PC-3 (cell line): ENCODE results near the gene IL25. TPM values are rescaled to one million over a fixed set of nuclear protein-coding genes. Genes with fewer than 3 reads are reported as not detected.

Experiments used
- ATAC-seq: fragments of 200-7000 bp; cut with Tn5 transposase; 2 replicates; pipeline ENCODE4 v1.9.1; 2020; ENCODE audit warnings: mild to moderate bottlenecking, moderate library complexity
- BruUV-seq: library from RNA; stranded (reverse); fragments of 400-500 nt; replicated peaks from 2 replicates; lab custom pipeline; 2021; lab: Mats Ljungman, UMichigan
- CTCF ChIA-PET: fragments of 300-600 bp; sonication (Branson Sonifier 250); formaldehyde crosslinking; loops from one replicate; lab custom pipeline; 2022; ENCODE audit warnings: antibody characterized with exemption; lab: Charles Lee
- POLR2A ChIA-PET: fragments of 300-600 bp; sonication (Branson Sonifier 250); formaldehyde crosslinking; loops from one replicate; lab custom pipeline; 2022; ENCODE audit warnings: antibody characterized with exemption; ENCODE audit not compliant: unreplicated experiment; lab: Charles Lee
- DNase-seq: peaks from one replicate; pipeline ENCODE4 v3.0.0-alpha.2; 2015
- H2AFZ ChIP-seq: fragments of 300-600 bp; sonication (generic); 2 replicates; pipeline ENCODE4 v1.6.0; 2016; ENCODE audit warnings: antibody characterized with exemption, low read length
- H3F3A ChIP-seq: fragments of 300-600 bp; sonication (generic); one replicate; pipeline ENCODE4 v1.6.0; 2017; ENCODE audit warnings: antibody characterized with exemption, low read length, control low read depth, mild to moderate bottlenecking; ENCODE audit not compliant: unreplicated experiment
- H3K27ac ChIP-seq: fragments of 300-600 bp; sonication (generic); 2 replicates; pipeline ENCODE4 v1.5.1; 2016; ENCODE audit warnings: mild to moderate bottlenecking, low read length
- H3K27me3 ChIP-seq: fragments of 300-600 bp; sonication (generic); 2 replicates; pipeline ENCODE4 v1.6.1; 2016; ENCODE audit warnings: low read length, mixed read lengths
- H3K36me3 ChIP-seq: fragments of 300-600 bp; sonication (generic); 2 replicates; pipeline ENCODE4 v1.6.1; 2016; ENCODE audit warnings: low read depth, mixed run types, low read length, mixed read lengths
- H3K4me1 ChIP-seq: fragments of 300-600 bp; sonication (generic); 2 replicates; pipeline ENCODE4 v1.5.1; 2016; ENCODE audit warnings: low read length; ENCODE audit not compliant: insufficient read depth
- H3K4me2 ChIP-seq: fragments of 300-600 bp; sonication (generic); 2 replicates; pipeline ENCODE4 v1.6.0; 2016; ENCODE audit warnings: low read length
- H3K4me3 ChIP-seq: fragments of 300-600 bp; sonication (generic); 2 replicates; pipeline ENCODE4 v1.5.1; 2016; ENCODE audit warnings: mild to moderate bottlenecking, low read length, mixed read lengths
- H3K79me2 ChIP-seq: fragments of 300-600 bp; sonication (generic); 2 replicates; pipeline ENCODE4 v1.6.1; 2017; ENCODE audit warnings: low read length, mixed read lengths
- H3K9ac ChIP-seq: fragments of 300-600 bp; sonication (generic); 2 replicates; pipeline ENCODE4 v1.6.0; 2016; ENCODE audit warnings: mild to moderate bottlenecking, low read length
- H3K9me2 ChIP-seq: fragments of 300-600 bp; sonication (generic); replicated peaks from 2 replicates; pipeline ENCODE4 v1.6.1; 2016; ENCODE audit warnings: mixed run types, low read length, mixed read lengths
- H3K9me3 ChIP-seq: fragments of 300-600 bp; sonication (generic); 2 replicates; pipeline ENCODE4 v1.6.1; 2016; ENCODE audit warnings: low read length, mixed read lengths
- H4K20me1 ChIP-seq: fragments of 300-600 bp; sonication (generic); 2 replicates; pipeline ENCODE4 v1.6.1; 2016; ENCODE audit warnings: low read length, mixed read lengths
- EZH2 ChIP-seq: fragments of 300-600 bp; sonication (generic); IDR thresholded peaks from one replicate; pipeline ENCODE4 v1.6.1; 2017; ENCODE audit warnings: antibody characterized with exemption, mild to moderate bottlenecking, low read length; ENCODE audit not compliant: unreplicated experiment
- EZH2phosphoT487 ChIP-seq: fragments of 300-600 bp; sonication (generic); IDR thresholded peaks from 2 replicates; pipeline ENCODE4 v1.6.1; 2018; ENCODE audit warnings: mild to moderate bottlenecking, antibody characterized with exemption, low read length, borderline replicate concordance
- intact Hi-C: fragments of 100-400 bp; cut with micrococcal nuclease; formaldehyde crosslinking; loops from 2 replicates; pipeline ENCODE4 v1.9.0; 2023
- total RNA-seq: library from RNA; depleted of rRNA; stranded (reverse); fragments of >200 nt; gene quantifications from 2 replicates; pipeline ENCODE4 v1.2.3, GENCODE V29; 2014
- TF ChIP-seq, protein P1 (sequence below): fragments of 300-600 bp; sonication (generic); conservative IDR thresholded peaks from 2 replicates; pipeline ENCODE4 v1.5.1; 2017; ENCODE audit warnings: antibody characterized with exemption, low read depth, mild to moderate bottlenecking, low read length

IL25 gene
- total RNA-seq, 1 experiment from 2014 or later, result not detected

DNA sequence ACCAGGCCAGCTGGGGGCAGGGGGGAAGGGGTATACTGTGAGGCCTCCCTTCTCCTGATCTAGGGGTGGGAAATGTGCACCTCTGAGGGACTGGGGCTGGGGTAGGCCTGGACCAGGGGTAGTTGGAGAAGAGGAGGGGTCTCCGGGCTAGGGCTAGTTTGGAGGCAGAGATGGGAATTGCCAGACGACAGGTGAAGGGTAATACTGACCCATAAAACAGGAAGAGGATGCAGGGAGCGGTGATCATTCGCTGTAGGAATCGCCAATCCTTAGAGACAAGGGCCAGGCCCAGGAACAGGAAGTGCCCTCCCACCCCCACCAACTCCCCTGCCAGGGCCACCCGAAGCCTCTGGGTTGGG is 24.3 kb upstream of the IL25 start:
- Histone ChIP-seq H2AFZ (no peak overlapping the region), H3K9ac (no peak overlapping the region), H3K79me2 (no peaks in the 10 kb centered on the region), H3K27ac (no peak overlapping the region), H3K9me3 (no peaks in the 10 kb centered on the region), H3K9me2 (no peaks in the 10 kb centered on the region), H3K36me3 (no peaks in the 10 kb centered on the region), H3K27me3 (peaks cover 5% of the 10 kb centered on the region), H4K20me1 (no peaks in the 10 kb centered on the region), H3K4me2 (no peak overlapping the region), H3F3A (no peaks in the 10 kb centered on the region), H3K4me1 (no peaks in the 10 kb centered on the region), H3K4me3 (no peak overlapping the region)
- BruUV-seq, result no TSS peak
- TF ChIP-seq EZH2 (no peak), EZH2phosphoT487 (no peak)
- TF ChIP-seq, protein P1, sequence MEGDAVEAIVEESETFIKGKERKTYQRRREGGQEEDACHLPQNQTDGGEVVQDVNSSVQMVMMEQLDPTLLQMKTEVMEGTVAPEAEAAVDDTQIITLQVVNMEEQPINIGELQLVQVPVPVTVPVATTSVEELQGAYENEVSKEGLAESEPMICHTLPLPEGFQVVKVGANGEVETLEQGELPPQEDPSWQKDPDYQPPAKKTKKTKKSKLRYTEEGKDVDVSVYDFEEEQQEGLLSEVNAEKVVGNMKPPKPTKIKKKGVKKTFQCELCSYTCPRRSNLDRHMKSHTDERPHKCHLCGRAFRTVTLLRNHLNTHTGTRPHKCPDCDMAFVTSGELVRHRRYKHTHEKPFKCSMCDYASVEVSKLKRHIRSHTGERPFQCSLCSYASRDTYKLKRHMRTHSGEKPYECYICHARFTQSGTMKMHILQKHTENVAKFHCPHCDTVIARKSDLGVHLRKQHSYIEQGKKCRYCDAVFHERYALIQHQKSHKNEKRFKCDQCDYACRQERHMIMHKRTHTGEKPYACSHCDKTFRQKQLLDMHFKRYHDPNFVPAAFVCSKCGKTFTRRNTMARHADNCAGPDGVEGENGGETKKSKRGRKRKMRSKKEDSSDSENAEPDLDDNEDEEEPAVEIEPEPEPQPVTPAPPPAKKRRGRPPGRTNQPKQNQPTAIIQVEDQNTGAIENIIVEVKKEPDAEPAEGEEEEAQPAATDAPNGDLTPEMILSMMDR, result no peak
- ATAC-seq (no peak), DNase-seq (no peak)
- intact Hi-C loops, result no loop called here
- CTCF ChIA-PET, result no interaction called here
- POLR2A ChIA-PET, result no interaction called here

DNA sequence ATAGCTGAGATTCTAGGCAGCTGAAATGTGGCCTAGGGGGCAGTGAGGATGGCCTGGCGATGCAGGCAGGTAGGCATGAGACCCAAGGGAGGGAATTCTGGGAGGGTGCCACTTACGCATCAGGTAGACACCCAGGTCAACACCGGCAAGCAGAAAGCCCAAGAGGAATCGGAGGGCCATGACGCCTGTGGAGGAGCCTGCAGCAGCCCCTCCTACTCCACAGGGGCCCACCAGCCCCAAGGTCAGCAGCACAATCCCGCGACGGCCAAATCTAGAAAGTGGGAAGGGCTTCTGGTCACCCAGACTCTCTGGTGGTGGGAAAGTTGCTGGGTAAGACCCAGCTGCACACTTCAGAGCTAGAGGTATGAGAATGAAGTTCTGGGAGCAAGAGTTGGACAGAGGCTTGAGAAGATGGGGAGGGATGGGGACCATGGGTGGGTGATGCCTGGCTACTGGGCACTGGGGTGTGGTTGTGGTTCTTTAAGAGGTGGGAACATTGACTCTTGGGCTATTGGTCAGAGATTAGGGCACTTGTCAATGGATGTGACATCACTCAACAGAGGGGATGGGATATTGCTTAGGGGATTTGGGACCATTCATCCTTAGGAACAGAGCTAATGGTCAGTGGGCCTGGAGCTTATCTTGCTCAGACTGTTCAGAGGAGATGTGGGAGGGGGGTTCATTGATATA is 23.3 kb upstream of the IL25 start:
- TF ChIP-seq, protein P1, result no peak
- no peak for TF ChIP-seq EZH2phosphoT487
- TF ChIP-seq EZH2, result no peak
- intact Hi-C loops, result no loop called here
- Histone ChIP-seq H3K27me3 (peaks cover 15% of the 10 kb centered on the region), H3K27ac (no peak overlapping the region), H3F3A (no peaks in the 10 kb centered on the region), H3K79me2 (no peaks in the 10 kb centered on the region), H3K4me3 (no peak overlapping the region), H3K36me3 (no peaks in the 10 kb centered on the region), H3K9me3 (no peaks in the 10 kb centered on the region), H4K20me1 (no peaks in the 10 kb centered on the region), H3K9me2 (no peaks in the 10 kb centered on the region), H3K4me2 (no peak overlapping the region), H3K4me1 (no peaks in the 10 kb centered on the region), H2AFZ (no peak overlapping the region), H3K9ac (no peak overlapping the region)
- no TSS peak for BruUV-seq
- ChIA-PET CTCF (no interaction called here), POLR2A (no interaction called here)
- ATAC-seq (no peak), DNase-seq (no peak)

DNA sequence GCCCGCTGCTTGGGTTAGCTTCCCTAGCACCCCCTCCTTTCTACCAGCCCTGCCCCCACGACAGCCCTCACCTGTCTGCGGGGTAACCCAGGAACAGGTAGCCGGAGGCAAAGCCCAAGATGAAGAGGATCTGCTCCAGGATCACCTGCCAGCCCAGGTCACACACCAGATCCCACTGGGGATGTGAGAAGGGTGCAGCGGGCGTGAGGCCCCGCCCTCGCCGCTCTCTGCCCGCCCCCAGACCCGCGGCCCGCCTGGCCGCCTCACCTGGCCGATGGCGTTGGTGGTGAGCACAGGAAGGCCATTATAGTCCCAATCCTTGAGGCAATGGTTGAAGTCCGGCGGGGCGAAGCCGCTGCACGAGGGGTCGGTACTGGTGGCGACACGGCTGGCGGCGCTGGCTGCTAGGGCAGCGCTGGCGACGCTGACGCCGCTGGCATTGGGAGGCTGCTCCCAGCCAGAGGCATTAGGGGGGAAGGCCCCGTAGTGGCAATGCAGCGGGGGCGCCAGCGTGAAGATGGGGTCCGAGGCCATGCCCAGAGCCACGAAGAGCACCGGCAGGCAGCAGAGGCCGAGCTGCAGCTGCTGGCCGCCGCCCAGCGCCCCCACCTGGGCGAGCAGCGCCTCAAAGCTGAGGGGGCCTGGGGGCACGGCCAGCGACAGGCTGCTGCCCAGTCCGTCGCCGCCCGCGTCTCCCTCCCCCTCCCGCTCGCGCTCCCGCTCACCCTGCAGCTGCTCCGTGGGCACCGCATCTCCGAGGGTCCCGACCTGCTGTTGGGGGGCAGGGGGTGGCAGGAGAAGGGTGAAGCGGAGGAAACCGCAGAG is 20.7 kb upstream of the IL25 start:
- ChIA-PET POLR2A (no interaction called here), CTCF (no interaction called here)
- no peaks in the 10 kb centered on the region for H4K20me1 ChIP-seq
- H3K9me2 ChIP-seq, result no peaks in the 10 kb centered on the region
- peak overlapping the region; percentile 91 for H3K4me2 ChIP-seq
- peak overlapping the region; percentile 70 for H3K4me3 ChIP-seq
- H2AFZ ChIP-seq, result peak overlapping the region; percentile 85
- H3K9me3 ChIP-seq, result no peaks in the 10 kb centered on the region
- peaks cover 40% of the 10 kb centered on the region for H3K27me3 ChIP-seq
- no peak overlapping the region for H3K9ac ChIP-seq
- TF ChIP-seq EZH2phosphoT487 (no peak), EZH2 (no peak)
- TF ChIP-seq, protein P1, result no peak
- no peaks in the 10 kb centered on the region for H3K36me3 ChIP-seq
- no peak overlapping the region for H3K27ac ChIP-seq
- intact Hi-C loops, result no loop called here
- no peaks in the 10 kb centered on the region for H3F3A ChIP-seq
- ATAC-seq (no peak), DNase-seq (no peak)
- H3K79me2 ChIP-seq, result no peaks in the 10 kb centered on the region
- H3K4me1 ChIP-seq, result no peaks in the 10 kb centered on the region
- no TSS peak for BruUV-seq
